Astrocyte (in vitro differentiated cells and primary cell): ENCODE results near the gene CLIP4.

Source experiments
- CTCF ChIP-seq: IDR thresholded peaks from 2 replicates; pipeline ENCODE4 v1.5.1; 2011; ENCODE audit warnings: low read depth, mild to moderate bottlenecking, inconsistent platforms, low read length, moderate library complexity; ENCODE audit not compliant: insufficient read depth
- EZH2 ChIP-seq: IDR thresholded peaks from 2 replicates; pipeline ENCODE4 v1.6.1; 2012; ENCODE audit warnings: mild to moderate bottlenecking, low read length, inconsistent platforms; ENCODE audit not compliant: insufficient read depth

- TF ChIP-seq CTCF = no peak
- no peak for TF ChIP-seq EZH2
Measured at GRCh38 chr2:29202819-29203495, 87.7 kb downstream of the CLIP4 start.
